SKM-1 (cell line): ENCODE results near the gene CHD3.
"Not testable (repeated sequence)": the region's sequence is repeated elsewhere in the genome, so short reads cannot be mapped to it uniquely, and the experiment has no call there.

Experiments used
- DNase-seq: peaks from one replicate; lab custom pipeline; 2025; ENCODE audit not compliant: unreplicated experiment; lab: John Stamatoyannopoulos, UW

CHD3 gene

GRCh38 chr17:7931709-7932482 is 43.3 kb downstream of the CHD3 start, which contains the start of the genes CNTROB and TRAPPC1:
Gene CNTROB, plus strand, starts transcription at chr17:7932206. Its CDS starts 874 bp downstream, at chr17:7933080.
Gene TRAPPC1, minus strand, starts transcription at chr17:7931946. Its CDS starts 117 bp downstream, at chr17:7931829.
- peak; percentile 82 for DNase-seq

- DNase-seq, result no peak
Measured at GRCh38 chr17:7932483-7932891, 43.9 kb downstream of the CHD3 start.

GRCh38 chr17:7932949-7933348 is 44.4 kb downstream of the CHD3 start:
- DNase-seq, result no peak

GRCh38 chr17:7935859-7936258 is 47.3 kb downstream of the CHD3 start:
- no peak for DNase-seq

GRCh38 chr17:7940034-7940433 is 51.4 kb downstream of the CHD3 start:
- no peak for DNase-seq

- no peak for DNase-seq
Measured at GRCh38 chr17:7940743-7941142, 52.2 kb downstream of the CHD3 start.

- DNase-seq, result no peak
Measured at GRCh38 chr17:7943291-7943690, 54.7 kb downstream of the CHD3 start.

GRCh38 chr17:7944326-7944725 is 55.7 kb downstream of the CHD3 start:
- DNase-seq, result no peak

GRCh38 chr17:7945651-7946050 is 57.1 kb downstream of the CHD3 start:
- DNase-seq, result no peak

GRCh38 chr17:7946441-7946840 is 57.9 kb downstream of the CHD3 start:
- DNase-seq, result no peak

- DNase-seq, result no peak
Measured at GRCh38 chr17:7947651-7948050, 59.1 kb downstream of the CHD3 start.

GRCh38 chr17:7950578-7950977 is 62.0 kb downstream of the CHD3 start:
- no peak for DNase-seq

- no peak for DNase-seq
Measured at GRCh38 chr17:7951143-7951792, 62.7 kb downstream of the CHD3 start.

- not testable (repeated sequence) for DNase-seq
Measured at GRCh38 chr17:7953266-7953665, 64.7 kb downstream of the CHD3 start.

GRCh38 chr17:7955414-7956227 is 67.0 kb downstream of the CHD3 start:
- DNase-seq, result no peak

GRCh38 chr17:7956228-7956965 is 67.8 kb downstream of the CHD3 start:
- DNase-seq, result no peak

- peak; percentile 33 for DNase-seq
Measured at GRCh38 chr17:7959503-7960253, 71.1 kb downstream of the CHD3 start.

GRCh38 chr17:7961421-7961820 is 72.8 kb downstream of the CHD3 start:
- no peak for DNase-seq
